ENCODE data around the gene SAMHD1.

GRCh38 chr20:36904690-36905089 is 46.8 kb downstream of the SAMHD1 start:
- no peak for TF ChIP-seq EZH2 (IDR thresholded peaks at IDR 0.05; ENCODE audit: insufficient read depth, poor library complexity, severe bottlenecking)
- no peak for TF ChIP-seq EZH2phosphoT487 (IDR thresholded peaks at IDR 0.05; ENCODE audit: insufficient read depth, low read depth)

All from GM23248 (cell line).